Loucy (cell line): ENCODE data around the gene TXN2.

Experiments
- CTCF ChIP-seq: fragments of 200-600 bp; sonication (generic); conservative IDR thresholded peaks from 2 replicates; pipeline ENCODE4 v1.5.1; 2014; ENCODE audit warnings: mild to moderate bottlenecking, antibody characterized with exemption, low read length
- EZH2phosphoT487 ChIP-seq: fragments of 200-600 bp; IDR thresholded peaks from 2 replicates; pipeline ENCODE4 v1.6.1; 2018; ENCODE audit warnings: antibody characterized with exemption, mild to moderate bottlenecking, moderate library complexity, borderline replicate concordance

DNA sequence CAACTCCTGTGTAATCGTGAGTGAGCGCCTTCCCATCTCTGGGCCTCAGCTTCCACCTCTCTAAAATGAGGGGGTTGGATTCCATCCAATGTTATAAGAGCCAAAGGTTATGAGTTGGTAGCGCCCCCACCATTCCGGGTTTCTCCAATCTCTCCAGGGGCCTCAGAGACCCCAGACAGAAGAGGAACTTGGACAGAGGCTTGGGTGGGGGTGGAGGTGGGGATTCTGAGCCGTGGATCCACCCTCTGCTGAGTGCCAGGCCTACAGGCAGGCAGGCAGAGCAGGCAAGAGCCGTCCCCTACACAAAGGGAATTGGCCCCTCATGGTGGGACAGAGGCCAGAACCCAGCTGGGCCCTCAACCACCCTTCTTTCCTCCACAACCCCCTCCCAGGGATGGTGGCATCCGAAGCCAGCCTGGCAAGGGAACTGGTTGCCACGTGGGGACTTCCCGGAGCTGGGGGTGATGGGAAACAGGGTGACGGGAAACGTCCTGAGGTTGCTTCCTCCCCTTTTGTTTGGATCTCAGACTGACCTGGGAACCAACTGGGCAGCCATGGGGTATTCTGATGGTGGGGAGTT, 31.8 kb downstream of the TXN2 start:
- TF ChIP-seq CTCF (no peak), EZH2phosphoT487 (no peak)
